ENCODE results near the gene KBTBD3. TPM values are rescaled to one million over a fixed set of nuclear protein-coding genes. Genes with fewer than 3 reads are reported as not detected.

KBTBD3 gene
- total RNA-seq = 1 to 10 TPM in 3 of 4 donors, under 1 TPM in 1; 0.92 to 6.2 (median 1.9) TPM

GRCh38 chr11:106076919-106077608 lies at the start of gene KBTBD3:
KBTBD3 (minus strand) TSS chr11:106077347; CDS start chr11:106059097, 18,250 bp downstream.
- no peaks in the 10 kb centered on the region for H3K27me3 ChIP-seq
- no peaks in the 10 kb centered on the region for H3K9me3 ChIP-seq
- intact Hi-C loops (cut with DNase I; ENCODE audit: low total_unique reads) = loop anchor here (1.0 kb wide), 1 partner anchor 55 kb away; the partner anchor contains the start of gene MSANTD4
- in situ Hi-C loops (cut with MboI; ENCODE audit: low sequenced_read_pairs in 4 of 4) = loop anchor here in 3 of 4 donors (5.0 to 10.0 kb wide), 2 partner anchors 52 to 55 kb away; partner anchors contain the start of gene MSANTD4 (in 3 of the 3)
- peak within 1 kb of the TSS; percentile 87 to 95 (median 89) for H3K4me3 ChIP-seq
- TF ChIP-seq CTCF (IDR thresholded peaks at IDR 0.05 in 4 of 5, conservative IDR thresholded peaks at IDR 0.05 in 1 of 5) (peak in 2 of 5 experiments; percentile 16 to 33), POLR2A (IDR thresholded peaks at IDR 0.05) (peak; percentile 87 to 91)
- peak; percentile 98 to 99 for DNase-seq
- peak within 1 kb of the TSS; percentile 95 to 97 (median 96) for H3K27ac ChIP-seq
- peaks cover 35 to 41% of the 10 kb centered on the region in 2 donors for H3K4me1 ChIP-seq
- ATAC-seq = peak; percentile 95 to 96
- peaks cover 0 to 24% of the 10 kb centered on the region in 2 donors for H3K36me3 ChIP-seq

DNA sequence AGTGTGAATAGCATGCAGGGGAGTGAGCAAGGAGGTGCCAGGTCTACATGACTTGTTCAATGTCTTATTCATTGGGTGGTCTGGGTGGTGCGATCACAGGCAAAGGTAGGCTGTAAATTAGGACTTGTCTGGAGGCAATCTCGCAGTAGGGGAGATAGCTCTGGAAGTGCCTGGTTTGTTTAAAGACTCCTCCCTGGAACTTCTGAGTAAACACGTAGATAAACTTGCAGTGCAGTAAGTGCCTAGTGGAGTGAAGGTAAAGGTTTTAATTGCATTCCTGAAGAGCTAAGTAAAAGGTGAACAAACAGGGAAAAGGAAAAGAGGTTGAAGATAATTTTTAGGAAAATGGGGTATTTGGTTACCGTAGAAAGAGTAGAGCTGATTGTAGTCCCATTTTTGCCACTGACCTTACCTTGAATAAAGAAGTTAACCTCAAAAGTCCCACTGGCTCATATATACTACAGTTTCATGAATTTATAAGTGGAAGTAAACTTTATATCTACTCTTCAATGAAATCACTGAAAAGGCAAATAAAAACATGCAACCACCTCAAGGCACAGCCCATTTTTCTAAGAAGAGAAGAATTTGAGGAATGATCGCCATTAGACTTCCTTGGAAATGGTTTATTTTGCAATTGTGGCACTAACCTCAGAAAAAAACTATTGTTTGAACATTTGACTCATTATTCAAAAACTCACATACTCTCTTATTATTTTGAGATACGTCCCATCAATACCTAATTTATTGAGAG lies 44.6 kb upstream of the KBTBD3 start:
- TF ChIP-seq POLR2A (IDR thresholded peaks at IDR 0.05) (no peak), CTCF (IDR thresholded peaks at IDR 0.05 in 4 of 5, conservative IDR thresholded peaks at IDR 0.05 in 1 of 5) (no peak)
- no peaks in the 10 kb centered on the region for H3K27me3 ChIP-seq
- intact Hi-C loops (cut with DNase I; ENCODE audit: low total_unique reads) = no loop called here
- in situ Hi-C loops (cut with MboI; ENCODE audit: low sequenced_read_pairs in 4 of 4) = no loop called here
- no peaks in the 10 kb centered on the region for H3K36me3 ChIP-seq
- no peaks in the 10 kb centered on the region for H3K9me3 ChIP-seq
- DNase-seq (no peak), ATAC-seq (no peak)
- H3K27ac ChIP-seq = no peak overlapping the region
- no peak overlapping the region for H3K4me3 ChIP-seq
- H3K4me1 ChIP-seq = no peaks in the 10 kb centered on the region

DNA sequence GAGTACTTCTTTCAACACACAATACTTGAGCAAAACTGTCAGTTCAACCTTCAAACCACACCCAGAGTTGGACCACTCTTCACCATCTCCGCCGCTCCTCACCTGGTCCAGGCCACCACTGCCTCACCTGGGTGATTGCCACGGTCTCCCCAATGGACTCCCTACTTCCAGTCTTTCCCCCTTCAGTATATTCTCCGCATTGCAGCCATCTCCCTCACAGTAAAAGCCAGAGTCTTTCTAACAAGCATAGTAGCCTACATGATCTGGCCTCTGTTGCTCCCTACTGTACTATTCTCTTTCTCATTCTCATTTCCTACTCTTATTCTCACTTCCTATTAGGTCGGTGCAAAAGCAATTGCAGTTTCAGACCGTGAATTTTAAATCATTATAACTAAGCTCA lies 28.8 kb upstream of the KBTBD3 start:
- ATAC-seq = no peak
- Histone ChIP-seq H3K9me3 (no peaks in the 10 kb centered on the region), H3K36me3 (no peaks in the 10 kb centered on the region), H3K27me3 (no peaks in the 10 kb centered on the region), H3K4me3 (no peak overlapping the region), H3K27ac (no peak overlapping the region), H3K4me1 (no peaks in the 10 kb centered on the region)
- TF ChIP-seq CTCF (IDR thresholded peaks at IDR 0.05 in 4 of 5, conservative IDR thresholded peaks at IDR 0.05 in 1 of 5) (no peak), POLR2A (IDR thresholded peaks at IDR 0.05) (no peak)
- DNase-seq = no peak
- intact Hi-C loops (cut with DNase I; ENCODE audit: low total_unique reads) = no loop called here
- in situ Hi-C loops (cut with MboI; ENCODE audit: low sequenced_read_pairs in 4 of 4) = no loop called here

- Histone ChIP-seq H3K36me3 (peaks cover 0 to 15% of the 10 kb centered on the region in 2 donors), H3K4me3 (no peak overlapping the region), H3K27me3 (no peaks in the 10 kb centered on the region), H3K4me1 (no peaks in the 10 kb centered on the region), H3K9me3 (no peaks in the 10 kb centered on the region), H3K27ac (no peak overlapping the region)
- no peak for DNase-seq
- in situ Hi-C loops (cut with MboI; ENCODE audit: low sequenced_read_pairs in 4 of 4) = no loop called here
- intact Hi-C loops (cut with DNase I; ENCODE audit: low total_unique reads) = no loop called here
- TF ChIP-seq CTCF (IDR thresholded peaks at IDR 0.05 in 4 of 5, conservative IDR thresholded peaks at IDR 0.05 in 1 of 5) = no peak
- no peak for TF ChIP-seq POLR2A (IDR thresholded peaks at IDR 0.05)
- no peak for ATAC-seq
Observed at GRCh38 chr11:106101819-106102218, 24.7 kb upstream of the KBTBD3 start.

Data from gastrocnemius medialis (tissue), 4 donors.